Left ventricle myocardium inferior (tissue), 1 donor: ENCODE data around the gene NACC2. TPM values are rescaled to one million over a fixed set of nuclear protein-coding genes. Genes with fewer than 3 reads are reported as not detected.

Source experiments
- DNase-seq: peaks from one replicate; pipeline ENCODE4 v3.0.0-alpha.2; 2020
- H3K27ac ChIP-seq: fragments of 200-600 bp; replicated peaks from 2 replicates; pipeline ENCODE4 v1.8.0; 2021
- H3K27me3 ChIP-seq: fragments of 200-600 bp; 2 replicates; pipeline ENCODE4 v1.8.0; 2021; ENCODE audit warnings: low read depth
- H3K36me3 ChIP-seq: fragments of 200-600 bp; 2 replicates; pipeline ENCODE4 v1.8.0; 2021
- H3K4me1 ChIP-seq: fragments of 200-600 bp; 2 replicates; pipeline ENCODE4 v1.8.0; 2021
- H3K4me3 ChIP-seq: fragments of 200-600 bp; 2 replicates; pipeline ENCODE4 v1.8.0; 2021; ENCODE audit warnings: mild to moderate bottlenecking, moderate library complexity
- H3K9me3 ChIP-seq: fragments of 200-600 bp; replicated peaks from 2 replicates; pipeline ENCODE4 v1.8.0; 2021
- CTCF ChIP-seq: fragments of 200-600 bp; IDR thresholded peaks from 2 replicates; pipeline ENCODE4 v1.8.0; 2021; ENCODE audit warnings: antibody characterized with exemption, mild to moderate bottlenecking, borderline replicate concordance
- intact Hi-C: fragments of 100-400 bp; cut with micrococcal nuclease; formaldehyde crosslinking; loops from one replicate; pipeline ENCODE4 v1.11.0; 2022
- total RNA-seq: library from RNA; stranded (reverse); fragmentation: NEBNext Ultra II Directional; extraction: Animal tissue kit (Norgen Biotek cat#: 25700); gene quantifications from one replicate; pipeline ENCODE4 v1.2.1, GENCODE V29; 2021
- donor health status: DM: no; HTN: yes; CAD: no; lungs with severe emphysema.

The NACC2 gene
- total RNA-seq, 1 donor from 2014 or later, result 29.5 TPM

- Histone ChIP-seq H3K27me3 (no peaks in the 10 kb centered on the region), H3K9me3 (no peaks in the 10 kb centered on the region), H3K36me3 (peaks cover 5% of the 10 kb centered on the region), H3K4me3 (peak overlapping the region; percentile 32), H3K27ac (peak overlapping the region; percentile 99), H3K4me1 (peaks cover 100% of the 10 kb centered on the region)
- TF ChIP-seq CTCF, result no peak
- intact Hi-C loops, result no loop called here
- DNase-seq, result no peak
Observed at GRCh38 chr9:136088939-136089696, 6.0 kb downstream of the NACC2 start.

GRCh38 chr9:136088481-136088938, 6.6 kb downstream of the NACC2 start:
- no peak for TF ChIP-seq CTCF
- peaks cover 5% of the 10 kb centered on the region for H3K36me3 ChIP-seq
- peak; percentile 11 for DNase-seq
- H3K4me1 ChIP-seq, result peaks cover 100% of the 10 kb centered on the region
- intact Hi-C loops, result no loop called here
- peak overlapping the region; percentile 32 for H3K4me3 ChIP-seq
- H3K27me3 ChIP-seq, result no peaks in the 10 kb centered on the region
- H3K27ac ChIP-seq, result peak overlapping the region; percentile 99
- H3K9me3 ChIP-seq, result no peaks in the 10 kb centered on the region

- intact Hi-C loops, result no loop called here
- DNase-seq, result peak; percentile 18
- no peaks in the 10 kb centered on the region for H3K9me3 ChIP-seq
- H3K27me3 ChIP-seq, result no peaks in the 10 kb centered on the region
- peak overlapping the region; percentile 99 for H3K27ac ChIP-seq
- H3K36me3 ChIP-seq, result peaks cover 11% of the 10 kb centered on the region
- peak overlapping the region; percentile 25 for H3K4me3 ChIP-seq
- no peak for TF ChIP-seq CTCF
- peaks cover 100% of the 10 kb centered on the region for H3K4me1 ChIP-seq
Observed at GRCh38 chr9:136087741-136088480, 7.2 kb downstream of the NACC2 start.

GRCh38 chr9:136086951-136087740, 7.9 kb downstream of the NACC2 start:
- TF ChIP-seq CTCF, result no peak
- DNase-seq, result peak; percentile 13
- intact Hi-C loops, result no loop called here
- H3K27ac ChIP-seq, result peak overlapping the region; percentile 99
- peak overlapping the region; percentile 25 for H3K4me3 ChIP-seq
- peaks cover 7% of the 10 kb centered on the region for H3K36me3 ChIP-seq
- H3K27me3 ChIP-seq, result no peaks in the 10 kb centered on the region
- peaks cover 100% of the 10 kb centered on the region for H3K4me1 ChIP-seq
- no peaks in the 10 kb centered on the region for H3K9me3 ChIP-seq

GRCh38 chr9:136086213-136086881, 8.7 kb downstream of the NACC2 start:
- intact Hi-C loops, result no loop called here
- H3K36me3 ChIP-seq, result peaks cover 7% of the 10 kb centered on the region
- peak overlapping the region; percentile 30 for H3K4me3 ChIP-seq
- H3K4me1 ChIP-seq, result peaks cover 100% of the 10 kb centered on the region
- peak; percentile 33 for DNase-seq
- peak overlapping the region; percentile 99 for H3K27ac ChIP-seq
- no peaks in the 10 kb centered on the region for H3K9me3 ChIP-seq
- no peak for TF ChIP-seq CTCF
- no peaks in the 10 kb centered on the region for H3K27me3 ChIP-seq
